ENCODE results near the gene TRPV2.

TRPV2 gene

DNA sequence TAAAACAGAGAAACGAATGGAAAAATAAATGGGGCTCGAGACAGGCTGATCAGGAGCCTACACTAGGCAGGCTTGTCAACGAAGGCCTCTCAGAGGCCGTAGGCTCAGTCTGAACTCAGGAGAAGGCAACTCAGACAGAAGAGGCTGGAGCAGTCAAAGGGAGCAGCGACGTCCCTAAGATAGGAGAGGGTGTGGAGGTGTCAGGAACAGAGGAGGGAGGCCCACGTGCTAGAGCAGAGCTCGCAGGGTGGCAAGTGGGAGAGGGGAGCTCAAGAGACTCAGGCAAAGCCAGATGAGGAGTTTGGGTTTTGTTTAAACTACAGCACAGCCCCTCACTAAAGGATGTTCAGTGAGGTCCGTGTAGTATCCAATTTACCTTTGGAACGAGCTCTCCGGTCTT, 43.9 kb downstream of the TRPV2 start:
- TF ChIP-seq, protein P1, sequence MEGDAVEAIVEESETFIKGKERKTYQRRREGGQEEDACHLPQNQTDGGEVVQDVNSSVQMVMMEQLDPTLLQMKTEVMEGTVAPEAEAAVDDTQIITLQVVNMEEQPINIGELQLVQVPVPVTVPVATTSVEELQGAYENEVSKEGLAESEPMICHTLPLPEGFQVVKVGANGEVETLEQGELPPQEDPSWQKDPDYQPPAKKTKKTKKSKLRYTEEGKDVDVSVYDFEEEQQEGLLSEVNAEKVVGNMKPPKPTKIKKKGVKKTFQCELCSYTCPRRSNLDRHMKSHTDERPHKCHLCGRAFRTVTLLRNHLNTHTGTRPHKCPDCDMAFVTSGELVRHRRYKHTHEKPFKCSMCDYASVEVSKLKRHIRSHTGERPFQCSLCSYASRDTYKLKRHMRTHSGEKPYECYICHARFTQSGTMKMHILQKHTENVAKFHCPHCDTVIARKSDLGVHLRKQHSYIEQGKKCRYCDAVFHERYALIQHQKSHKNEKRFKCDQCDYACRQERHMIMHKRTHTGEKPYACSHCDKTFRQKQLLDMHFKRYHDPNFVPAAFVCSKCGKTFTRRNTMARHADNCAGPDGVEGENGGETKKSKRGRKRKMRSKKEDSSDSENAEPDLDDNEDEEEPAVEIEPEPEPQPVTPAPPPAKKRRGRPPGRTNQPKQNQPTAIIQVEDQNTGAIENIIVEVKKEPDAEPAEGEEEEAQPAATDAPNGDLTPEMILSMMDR (conservative IDR thresholded peaks at IDR 0.05; ENCODE audit: low read depth, low read length): no peak
- Histone ChIP-seq H3K4me3 (IDR thresholded peaks at IDR 0.05; ENCODE audit: insufficient read depth, low read depth, low read length) (no peak overlapping the region), H2AFZ (ENCODE audit: low read depth) (no peak overlapping the region), H3K4me2 (no peak overlapping the region), H3K27me3 (ENCODE audit: insufficient read depth, low read depth) (no peaks in the 10 kb centered on the region), H3K4me1 (ENCODE audit: low read depth, poor library complexity, severe bottlenecking) (no peaks in the 10 kb centered on the region), H4K20me1 (ENCODE audit: insufficient read depth) (no peaks in the 10 kb centered on the region), H3K27ac (no peak overlapping the region), H3K36me3 (ENCODE audit: insufficient read depth) (no peaks in the 10 kb centered on the region), H3K79me2 (ENCODE audit: insufficient read depth, low read depth) (no peaks in the 10 kb centered on the region), H3K9ac (no peak overlapping the region)

DNA sequence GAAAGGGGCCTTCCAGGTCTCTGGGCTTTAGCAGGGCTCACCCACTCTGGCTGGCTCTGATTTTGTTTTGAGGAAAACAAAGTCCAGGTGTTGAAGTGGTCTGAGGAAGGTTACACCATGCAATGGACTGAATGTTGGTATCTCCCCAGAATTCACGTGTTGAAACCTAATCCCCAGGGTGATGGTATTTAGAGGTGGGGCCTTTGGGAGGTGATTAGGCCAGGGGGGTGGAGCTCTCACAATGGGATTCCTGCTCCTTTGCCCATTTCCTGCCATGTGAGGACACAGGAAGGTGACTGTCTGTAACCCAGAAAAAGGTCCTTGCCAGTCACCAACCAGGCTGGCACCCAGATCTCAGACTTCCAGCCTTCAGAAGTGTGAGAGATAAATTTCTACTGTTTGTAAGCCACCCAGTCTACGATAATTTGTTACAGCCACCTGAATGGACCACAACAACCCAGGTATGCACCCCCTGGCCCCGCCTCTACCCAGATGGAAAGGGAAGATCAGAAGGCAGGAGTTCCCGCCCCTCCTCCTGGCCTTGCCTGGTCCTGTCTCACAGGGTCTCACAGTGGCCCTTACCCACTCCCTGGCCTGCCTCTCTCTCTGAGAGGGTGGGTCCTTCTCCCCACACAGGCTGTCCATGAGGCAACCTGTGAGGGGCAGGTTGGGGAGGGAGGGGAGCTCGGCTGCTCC, 44.6 kb downstream of the TRPV2 start:
- no peak overlapping the region for H3K4me2 ChIP-seq
- H4K20me1 ChIP-seq (ENCODE audit: insufficient read depth): no peaks in the 10 kb centered on the region
- H3K27me3 ChIP-seq (ENCODE audit: insufficient read depth, low read depth): no peaks in the 10 kb centered on the region
- H3K27ac ChIP-seq: no peak overlapping the region
- H3K4me1 ChIP-seq (ENCODE audit: low read depth, poor library complexity, severe bottlenecking): no peaks in the 10 kb centered on the region
- no peaks in the 10 kb centered on the region for H3K79me2 ChIP-seq (ENCODE audit: insufficient read depth, low read depth)
- no peaks in the 10 kb centered on the region for H3K36me3 ChIP-seq (ENCODE audit: insufficient read depth)
- H3K4me3 ChIP-seq (IDR thresholded peaks at IDR 0.05; ENCODE audit: insufficient read depth, low read depth, low read length): no peak overlapping the region
- no peak overlapping the region for H3K9ac ChIP-seq
- no peak overlapping the region for H2AFZ ChIP-seq (ENCODE audit: low read depth)
- TF ChIP-seq, protein P1 (conservative IDR thresholded peaks at IDR 0.05; ENCODE audit: low read depth, low read length): no peak

DNA sequence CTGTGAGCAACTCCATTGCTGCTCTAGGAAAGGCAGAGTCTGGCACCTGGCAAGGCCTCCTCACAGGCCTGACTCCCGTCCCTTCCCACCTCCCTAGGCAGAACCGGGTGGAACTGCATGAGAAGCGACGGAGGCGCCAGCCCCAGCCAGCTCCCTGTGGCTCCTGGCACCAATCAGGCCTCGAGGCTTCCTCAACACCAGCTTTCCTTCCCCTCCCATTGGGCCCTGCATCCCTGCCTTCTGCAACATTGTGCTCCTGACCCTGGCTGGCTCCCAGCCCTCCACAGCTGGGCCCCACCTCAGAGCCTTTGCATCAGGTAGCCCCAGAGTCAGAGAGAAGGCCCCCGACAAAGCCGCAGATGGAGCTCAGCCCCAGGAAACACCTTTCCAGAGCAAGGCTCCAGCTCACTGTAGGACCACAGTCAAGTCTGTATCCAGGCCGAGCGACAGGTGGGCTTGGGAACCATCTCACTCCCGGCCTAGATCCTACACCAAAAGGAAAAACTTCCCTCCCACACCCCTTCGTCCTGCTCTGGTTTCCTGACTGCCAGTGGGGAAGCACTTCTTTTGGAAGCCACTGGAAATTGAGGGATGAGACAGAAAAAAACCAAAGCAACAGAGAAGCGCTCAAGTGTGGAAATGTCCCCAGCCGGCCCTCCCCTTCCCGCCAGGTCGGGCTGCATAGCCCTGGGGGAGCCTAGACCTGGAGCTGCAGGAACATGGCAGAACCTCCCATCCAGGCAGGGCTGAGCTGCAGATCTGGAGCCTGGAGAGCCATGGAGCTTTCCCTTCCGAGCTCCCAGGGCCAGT, 45.6 kb downstream of the TRPV2 start:
- Histone ChIP-seq H3K4me2 (no peak overlapping the region), H3K27ac (no peak overlapping the region), H3K79me2 (ENCODE audit: insufficient read depth, low read depth) (no peaks in the 10 kb centered on the region), H3K9ac (no peak overlapping the region), H2AFZ (ENCODE audit: low read depth) (no peak overlapping the region), H4K20me1 (ENCODE audit: insufficient read depth) (no peaks in the 10 kb centered on the region), H3K36me3 (ENCODE audit: insufficient read depth) (no peaks in the 10 kb centered on the region), H3K4me1 (ENCODE audit: low read depth, poor library complexity, severe bottlenecking) (no peaks in the 10 kb centered on the region), H3K4me3 (IDR thresholded peaks at IDR 0.05; ENCODE audit: insufficient read depth, low read depth, low read length) (no peak overlapping the region), H3K27me3 (ENCODE audit: insufficient read depth, low read depth) (no peaks in the 10 kb centered on the region)
- TF ChIP-seq, protein P1 (conservative IDR thresholded peaks at IDR 0.05; ENCODE audit: low read depth, low read length): no peak

DNA sequence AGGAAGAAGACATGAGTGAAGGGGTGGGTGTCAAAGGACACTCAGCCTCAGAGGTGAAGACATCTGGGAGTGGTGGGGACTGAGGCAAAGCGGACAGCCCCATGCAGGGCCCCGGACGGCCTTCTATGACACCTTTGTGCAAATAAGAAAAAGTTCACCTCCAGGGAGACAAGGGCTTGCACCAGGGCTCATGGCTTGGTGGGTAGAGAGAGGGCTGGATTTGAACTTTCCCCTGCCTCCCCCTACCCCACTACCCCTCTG, 46.2 kb downstream of the TRPV2 start:
- Histone ChIP-seq H3K79me2 (ENCODE audit: insufficient read depth, low read depth) (no peaks in the 10 kb centered on the region), H3K4me2 (no peak overlapping the region), H3K36me3 (ENCODE audit: insufficient read depth) (no peaks in the 10 kb centered on the region), H3K27ac (no peak overlapping the region), H3K9ac (no peak overlapping the region), H4K20me1 (ENCODE audit: insufficient read depth) (no peaks in the 10 kb centered on the region), H3K4me3 (IDR thresholded peaks at IDR 0.05; ENCODE audit: insufficient read depth, low read depth, low read length) (no peak overlapping the region), H3K27me3 (ENCODE audit: insufficient read depth, low read depth) (no peaks in the 10 kb centered on the region), H2AFZ (ENCODE audit: low read depth) (no peak overlapping the region), H3K4me1 (ENCODE audit: low read depth, poor library complexity, severe bottlenecking) (no peaks in the 10 kb centered on the region)
- TF ChIP-seq, protein P1 (conservative IDR thresholded peaks at IDR 0.05; ENCODE audit: low read depth, low read length): no peak
